ENCODE measurements around the gene CLDND2. TPM values are rescaled to one million over a fixed set of nuclear protein-coding genes. Genes with fewer than 3 reads are reported as not detected.

The CLDND2 gene
- total RNA-seq, 1 experiment from 2014 or later: 0.95 TPM

DNA sequence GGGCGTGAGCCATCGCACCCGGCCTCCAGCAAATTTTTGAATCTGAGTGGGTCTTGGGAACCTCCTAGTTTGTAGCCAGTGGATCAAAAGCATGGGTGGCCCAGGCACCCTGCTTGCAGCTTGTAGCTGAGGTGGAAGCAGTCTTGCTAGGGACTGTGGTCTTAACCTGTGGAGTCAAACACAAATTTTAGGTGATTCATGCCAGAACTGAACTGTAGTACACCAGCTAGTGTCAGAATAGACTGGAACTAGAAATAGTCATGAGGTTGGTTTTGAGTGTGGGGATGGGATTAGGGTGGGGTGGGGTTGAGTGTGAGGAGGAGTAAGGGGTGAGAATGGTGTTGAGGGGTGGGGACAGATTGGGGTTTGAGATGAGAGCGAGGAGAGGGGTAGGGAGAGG is 13.2 kb upstream of the CLDND2 start:
- ATAC-seq (no peak), DNase-seq (no peak)
- TF ChIP-seq EZH2 (IDR thresholded peaks at IDR 0.05; ENCODE audit: low read length, unreplicated experiment) (no peak), EZH2phosphoT487 (IDR thresholded peaks at IDR 0.05; ENCODE audit: borderline replicate concordance, low read length) (no peak)
- TF ChIP-seq, protein P1, sequence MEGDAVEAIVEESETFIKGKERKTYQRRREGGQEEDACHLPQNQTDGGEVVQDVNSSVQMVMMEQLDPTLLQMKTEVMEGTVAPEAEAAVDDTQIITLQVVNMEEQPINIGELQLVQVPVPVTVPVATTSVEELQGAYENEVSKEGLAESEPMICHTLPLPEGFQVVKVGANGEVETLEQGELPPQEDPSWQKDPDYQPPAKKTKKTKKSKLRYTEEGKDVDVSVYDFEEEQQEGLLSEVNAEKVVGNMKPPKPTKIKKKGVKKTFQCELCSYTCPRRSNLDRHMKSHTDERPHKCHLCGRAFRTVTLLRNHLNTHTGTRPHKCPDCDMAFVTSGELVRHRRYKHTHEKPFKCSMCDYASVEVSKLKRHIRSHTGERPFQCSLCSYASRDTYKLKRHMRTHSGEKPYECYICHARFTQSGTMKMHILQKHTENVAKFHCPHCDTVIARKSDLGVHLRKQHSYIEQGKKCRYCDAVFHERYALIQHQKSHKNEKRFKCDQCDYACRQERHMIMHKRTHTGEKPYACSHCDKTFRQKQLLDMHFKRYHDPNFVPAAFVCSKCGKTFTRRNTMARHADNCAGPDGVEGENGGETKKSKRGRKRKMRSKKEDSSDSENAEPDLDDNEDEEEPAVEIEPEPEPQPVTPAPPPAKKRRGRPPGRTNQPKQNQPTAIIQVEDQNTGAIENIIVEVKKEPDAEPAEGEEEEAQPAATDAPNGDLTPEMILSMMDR (conservative IDR thresholded peaks at IDR 0.05; ENCODE audit: low read depth, low read length): no peak
- CTCF ChIA-PET: no interaction called here
- Histone ChIP-seq H3K4me1 (ENCODE audit: insufficient read depth, low read length) (peaks cover 3% of the 10 kb centered on the region; the same call in 1 of the 2 replicates), H3K4me2 (ENCODE audit: low read length) (no peak overlapping the region), H4K20me1 (ENCODE audit: low read length) (no peaks in the 10 kb centered on the region), H3K27me3 (ENCODE audit: low read length) (no peaks in the 10 kb centered on the region), H3K9me2 (replicated peaks; ENCODE audit: low read length) (no peaks in the 10 kb centered on the region), H3F3A (ENCODE audit: low read length, unreplicated experiment) (no peaks in the 10 kb centered on the region), H3K36me3 (ENCODE audit: low read depth, low read length) (no peaks in the 10 kb centered on the region), H3K9me3 (ENCODE audit: low read length) (no peaks in the 10 kb centered on the region), H3K79me2 (ENCODE audit: low read length) (no peaks in the 10 kb centered on the region), H3K9ac (ENCODE audit: low read length) (no peak overlapping the region), H3K4me3 (ENCODE audit: low read length) (no peak overlapping the region), H3K27ac (ENCODE audit: low read length) (no peak overlapping the region), H2AFZ (ENCODE audit: low read length) (no peak overlapping the region)
- POLR2A ChIA-PET (ENCODE audit: unreplicated experiment): no interaction called here
- no TSS peak for BruUV-seq (replicated peaks)
- intact Hi-C loops (cut with micrococcal nuclease): no loop called here

DNA sequence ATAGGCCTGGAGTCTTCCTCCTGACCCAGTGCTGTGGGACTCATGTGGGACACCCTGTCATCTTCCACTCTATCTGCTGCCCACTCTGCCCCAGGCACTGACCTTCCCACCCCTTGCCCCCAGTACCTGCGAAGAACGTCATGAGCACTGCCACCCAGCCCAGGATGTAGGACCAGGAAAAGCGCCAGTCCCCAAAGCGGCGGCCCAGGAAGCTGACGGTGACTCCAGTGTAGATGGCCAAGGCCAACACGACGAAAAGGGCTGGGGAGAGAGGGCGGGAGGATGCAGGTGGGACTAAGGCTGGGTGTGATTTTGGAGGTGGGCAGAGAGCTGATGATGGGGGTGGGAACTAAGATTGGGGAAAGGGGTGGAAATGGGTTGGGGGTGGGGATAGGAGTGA is 11.6 kb upstream of the CLDND2 start:
- ChIA-PET POLR2A (ENCODE audit: unreplicated experiment) (no interaction called here), CTCF (no interaction called here)
- Histone ChIP-seq H3K9ac (ENCODE audit: low read length) (no peak overlapping the region), H3K36me3 (ENCODE audit: low read depth, low read length) (no peaks in the 10 kb centered on the region), H3K27me3 (ENCODE audit: low read length) (no peaks in the 10 kb centered on the region), H3K4me1 (ENCODE audit: insufficient read depth, low read length) (peaks cover 3% of the 10 kb centered on the region; the same call in 1 of the 2 replicates), H3F3A (ENCODE audit: low read length, unreplicated experiment) (no peaks in the 10 kb centered on the region), H3K9me3 (ENCODE audit: low read length) (no peaks in the 10 kb centered on the region), H2AFZ (ENCODE audit: low read length) (no peak overlapping the region), H3K27ac (ENCODE audit: low read length) (no peak overlapping the region), H4K20me1 (ENCODE audit: low read length) (no peaks in the 10 kb centered on the region), H3K4me2 (ENCODE audit: low read length) (no peak overlapping the region), H3K79me2 (ENCODE audit: low read length) (no peaks in the 10 kb centered on the region), H3K9me2 (replicated peaks; ENCODE audit: low read length) (no peaks in the 10 kb centered on the region), H3K4me3 (ENCODE audit: low read length) (no peak overlapping the region)
- intact Hi-C loops (cut with micrococcal nuclease): no loop called here
- BruUV-seq (replicated peaks): no TSS peak
- no peak for TF ChIP-seq EZH2phosphoT487 (IDR thresholded peaks at IDR 0.05; ENCODE audit: borderline replicate concordance, low read length)
- ATAC-seq (no peak), DNase-seq (no peak)

DNA sequence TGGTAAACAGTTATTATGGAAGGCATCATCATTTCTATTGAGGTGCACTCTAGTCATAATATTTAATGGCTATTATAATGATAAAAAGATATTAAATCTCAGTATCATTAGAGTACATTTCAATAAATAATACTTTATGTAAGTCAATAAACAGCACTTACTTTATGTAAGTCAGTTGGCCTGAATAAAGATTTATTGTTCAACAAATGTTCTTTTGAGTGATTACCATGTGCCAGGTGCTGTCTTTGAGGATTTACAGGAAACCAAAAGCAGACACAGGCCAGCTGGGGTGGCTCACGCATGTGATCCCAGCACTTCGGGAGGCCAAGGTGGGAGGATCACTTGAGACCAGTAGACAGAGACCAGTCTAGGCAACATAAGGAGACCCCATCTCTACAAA is 8.6 kb upstream of the CLDND2 start:
- no peak for TF ChIP-seq EZH2phosphoT487 (IDR thresholded peaks at IDR 0.05; ENCODE audit: borderline replicate concordance, low read length)
- TF ChIP-seq EZH2 (IDR thresholded peaks at IDR 0.05; ENCODE audit: low read length, unreplicated experiment): no peak
- TF ChIP-seq, protein P1 (conservative IDR thresholded peaks at IDR 0.05; ENCODE audit: low read depth, low read length): no peak
- no peak for ATAC-seq
- Histone ChIP-seq H3K36me3 (ENCODE audit: low read depth, low read length) (no peaks in the 10 kb centered on the region), H3F3A (ENCODE audit: low read length, unreplicated experiment) (no peaks in the 10 kb centered on the region), H3K4me2 (ENCODE audit: low read length) (no peak overlapping the region), H2AFZ (ENCODE audit: low read length) (no peak overlapping the region), H3K27ac (ENCODE audit: low read length) (no peak overlapping the region), H3K27me3 (ENCODE audit: low read length) (no peaks in the 10 kb centered on the region), H3K9me2 (replicated peaks; ENCODE audit: low read length) (no peaks in the 10 kb centered on the region), H3K9me3 (ENCODE audit: low read length) (no peaks in the 10 kb centered on the region), H4K20me1 (ENCODE audit: low read length) (no peaks in the 10 kb centered on the region), H3K79me2 (ENCODE audit: low read length) (no peaks in the 10 kb centered on the region), H3K4me3 (ENCODE audit: low read length) (no peak overlapping the region), H3K4me1 (ENCODE audit: insufficient read depth, low read length) (peaks cover 3% of the 10 kb centered on the region; the same call in 1 of the 2 replicates), H3K9ac (ENCODE audit: low read length) (no peak overlapping the region)
- POLR2A ChIA-PET (ENCODE audit: unreplicated experiment): no interaction called here
- DNase-seq: no peak
- CTCF ChIA-PET: no interaction called here
- intact Hi-C loops (cut with micrococcal nuclease): no loop called here
- BruUV-seq (replicated peaks): no TSS peak

All from PC-3 (cell line).